Erythroblast (primary cell): ENCODE measurements around the gene AP3B1.

ENCODE experiments used
- GATA1 ChIP-seq: IDR thresholded peaks from 2 replicates; pipeline ENCODE4 v1.6.1; 2011; ENCODE audit warnings: low read depth, mild to moderate bottlenecking, control low read depth, low read length, moderate library complexity
- POLR2A ChIP-seq: IDR thresholded peaks from 2 replicates; pipeline ENCODE4 v1.6.1; 2011; ENCODE audit warnings: mild to moderate bottlenecking, low read length

DNA sequence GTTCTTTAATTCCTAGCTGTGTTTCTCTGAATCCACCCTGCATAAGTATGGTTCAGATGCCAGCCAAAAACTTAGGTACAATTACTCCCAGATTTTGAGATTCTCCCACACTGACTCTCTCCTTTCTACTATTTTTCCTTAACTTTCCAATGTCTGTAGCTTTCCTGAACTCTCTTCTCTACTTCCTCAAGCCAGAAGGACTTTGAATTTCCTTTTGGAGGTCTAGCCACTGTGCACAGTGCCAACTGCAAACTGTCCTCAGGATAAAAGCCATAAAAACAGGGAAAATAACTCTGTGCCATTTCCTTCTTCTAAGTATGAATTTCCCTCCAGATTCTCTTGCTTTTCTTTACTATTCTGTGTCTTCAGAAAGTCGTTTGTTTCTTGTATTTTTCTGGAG lies 157.2 kb downstream of the AP3B1 start:
- TF ChIP-seq POLR2A (no peak), GATA1 (no peak)
